Fibroblast of upper back skin (primary cell): ENCODE data around the gene TRIML1.
"Not testable (repeated sequence)": the region's sequence is repeated elsewhere in the genome, so short reads cannot be mapped to it uniquely, and the experiment has no call there.

ENCODE experiments used
- DNase-seq: peaks from one replicate; pipeline ENCODE4 v3.0.0-alpha.2; 2013

TRIML1 gene

DNA sequence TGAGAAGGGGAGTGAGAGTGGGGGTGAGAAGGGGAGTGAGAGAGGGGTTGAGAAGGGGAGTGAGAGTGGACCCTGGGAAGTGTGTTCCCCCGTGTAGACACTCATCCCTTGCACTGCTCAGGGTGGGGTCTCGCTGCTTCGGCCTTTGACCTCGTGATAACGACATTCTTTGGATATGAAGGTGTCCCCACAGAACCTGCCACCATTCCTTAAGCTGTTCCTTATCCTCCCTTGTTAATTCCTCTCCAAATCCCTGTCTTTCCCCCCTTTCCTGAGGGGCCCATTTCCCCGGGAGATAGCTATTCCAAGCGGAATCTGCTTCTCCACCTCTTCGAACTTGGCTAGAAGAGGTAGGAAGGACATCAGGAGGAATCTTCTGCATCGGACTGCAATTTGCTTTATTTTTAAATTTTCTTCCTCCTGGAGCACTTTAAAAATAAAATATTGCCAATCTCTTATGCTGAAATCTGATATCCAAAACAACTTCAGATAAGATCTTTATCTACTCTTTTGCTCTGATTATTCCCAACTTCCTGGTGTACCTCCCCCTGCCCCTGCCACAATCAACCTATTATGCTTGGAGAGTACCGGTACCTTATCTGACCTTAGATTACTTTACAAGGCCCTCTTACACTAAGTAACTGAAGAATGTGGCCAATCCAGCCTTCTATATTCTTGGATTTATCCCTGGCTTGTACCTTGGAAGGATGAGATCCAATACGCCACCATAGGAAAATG, 15.6 kb downstream of the TRIML1 start:
- DNase-seq, result no peak

DNA sequence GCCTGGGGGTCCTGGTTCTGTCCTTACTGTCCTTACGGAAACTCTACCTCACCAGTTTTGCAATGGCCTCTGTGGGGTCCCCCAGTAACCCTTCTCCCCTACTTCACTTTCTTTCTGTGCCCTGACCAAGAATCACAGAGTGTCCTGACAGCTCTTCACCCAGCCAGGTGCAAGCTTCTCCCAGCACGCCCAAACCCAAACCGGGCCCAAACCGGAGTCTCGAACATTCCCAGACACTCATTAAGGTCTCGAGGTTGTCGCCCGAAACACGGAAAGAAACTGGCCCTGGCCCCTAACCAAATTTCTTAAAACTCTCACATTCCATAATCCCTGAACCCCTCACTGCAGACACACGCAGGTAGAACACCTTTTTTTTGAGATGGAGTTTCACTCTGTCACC, 19.1 kb downstream of the TRIML1 start:
- no peak for DNase-seq

DNA sequence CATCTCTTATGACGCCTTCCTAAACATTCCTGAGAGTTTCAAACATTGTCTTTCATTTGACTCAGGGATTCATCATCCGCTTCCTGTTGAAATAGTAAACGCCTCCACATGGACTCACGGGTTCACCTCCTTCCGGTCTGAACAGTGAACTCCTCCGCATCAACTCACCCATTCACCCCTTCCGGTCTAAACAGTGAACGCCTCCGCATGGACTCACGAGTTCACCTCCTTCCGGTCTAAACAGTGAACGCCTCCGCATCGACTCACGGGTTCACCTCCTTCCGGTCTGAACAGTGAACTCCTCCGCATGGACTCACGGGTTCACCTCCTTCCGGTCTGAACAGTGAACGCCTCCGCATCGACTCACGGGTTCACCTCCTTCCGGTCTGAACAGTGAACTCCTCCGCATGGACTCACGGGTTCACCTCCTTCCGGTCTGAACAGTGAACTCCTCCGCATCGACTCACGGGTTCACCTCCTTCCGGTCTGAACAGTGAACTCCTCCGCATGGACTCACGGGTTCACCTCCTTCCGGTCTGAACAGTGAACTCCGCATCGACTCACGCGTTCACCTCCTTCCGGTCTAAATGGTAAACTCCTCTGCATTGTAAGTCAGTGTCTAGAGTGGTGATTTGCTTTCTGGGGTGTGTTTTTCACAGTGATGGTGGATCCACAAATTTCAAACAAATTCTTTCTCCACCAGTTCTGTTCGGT, 20.4 kb downstream of the TRIML1 start:
- not testable (repeated sequence) for DNase-seq

DNA sequence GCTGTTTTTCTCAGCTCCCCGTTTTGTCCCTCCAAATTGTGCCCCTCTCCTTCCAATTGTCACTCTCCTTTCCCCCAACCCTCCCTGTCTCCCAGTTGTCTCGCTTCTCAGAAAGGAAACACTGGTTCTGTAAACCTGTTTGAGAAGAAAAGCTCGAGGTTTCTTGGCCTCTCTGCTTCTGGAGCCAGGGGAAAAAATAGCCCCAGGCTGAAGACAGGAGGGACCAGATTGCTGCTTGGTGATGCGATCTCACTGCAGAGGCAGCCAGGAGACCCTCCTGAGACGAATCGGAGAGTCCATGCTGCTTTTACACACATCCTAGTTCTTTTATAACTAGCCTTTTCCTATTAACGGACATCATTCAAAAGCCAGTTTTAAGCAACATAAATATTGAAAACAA, 21.2 kb downstream of the TRIML1 start:
- no peak for DNase-seq

DNA sequence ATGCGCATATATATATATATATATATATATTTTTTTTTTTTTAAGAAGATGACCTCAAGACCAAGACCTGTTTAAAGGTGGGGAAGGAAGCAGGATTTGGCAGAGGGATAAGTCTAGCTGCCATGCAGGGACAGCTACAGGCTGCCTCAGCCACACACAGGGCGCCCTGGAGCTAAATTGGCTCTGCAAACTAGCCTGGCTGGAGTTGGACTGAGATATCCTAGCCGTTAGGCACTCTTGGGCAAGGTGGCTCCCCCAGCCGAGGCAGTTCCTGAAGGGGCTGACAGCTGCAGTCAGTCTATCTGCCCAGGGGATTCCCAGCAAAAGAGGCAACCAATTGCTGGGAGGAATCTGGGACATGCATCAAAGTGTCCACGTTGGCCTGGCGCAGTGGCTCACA, 21.9 kb downstream of the TRIML1 start:
- no peak for DNase-seq

DNA sequence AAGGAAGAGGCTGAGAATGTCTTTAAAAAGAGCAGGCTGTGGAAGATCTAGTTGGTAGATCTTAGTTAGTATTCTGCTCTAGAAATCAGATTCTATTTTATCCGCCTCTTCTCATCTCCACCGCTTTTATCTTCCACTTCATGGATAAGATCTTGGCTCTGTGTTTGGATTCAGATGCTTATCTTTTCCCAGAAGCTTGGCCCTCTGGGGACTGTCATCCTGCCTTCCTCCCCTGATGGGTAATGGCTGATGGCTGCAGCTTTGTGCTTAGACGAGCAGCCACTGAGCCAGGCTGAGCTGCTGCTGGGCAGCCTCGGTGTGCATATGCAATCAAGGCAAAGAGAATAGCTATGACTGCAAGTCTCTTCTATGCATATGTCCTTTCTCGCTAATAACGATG, 23.5 kb downstream of the TRIML1 start:
- DNase-seq, result no peak

DNA sequence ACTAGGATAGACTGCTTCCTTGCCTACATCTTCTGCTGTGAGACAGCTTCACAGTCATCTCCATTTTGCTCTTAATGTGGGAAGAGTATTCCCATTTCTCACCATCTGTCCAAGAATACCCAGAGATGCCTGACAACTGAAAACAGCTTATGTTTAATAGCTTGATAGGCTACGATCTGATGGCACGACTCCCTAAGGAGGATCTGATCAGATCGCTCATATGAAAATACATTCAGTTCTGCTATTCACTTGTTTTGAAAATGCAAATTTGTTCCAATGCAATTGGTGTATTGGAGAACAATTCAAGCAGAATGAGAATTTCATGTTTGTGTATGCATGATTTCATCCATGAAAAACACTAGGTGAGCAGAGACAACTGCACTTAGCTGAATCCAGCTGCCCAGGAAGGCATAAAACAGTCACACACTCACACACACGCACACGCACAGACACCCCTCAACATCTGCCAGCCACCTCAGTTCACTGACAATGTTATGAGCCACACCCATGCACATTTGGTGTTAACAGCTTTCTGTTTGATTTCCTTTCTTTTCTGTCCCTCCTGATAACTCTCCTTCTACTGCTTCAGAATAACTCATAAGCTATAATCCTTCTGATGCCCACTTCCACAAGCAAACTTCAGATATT, 29.6 kb downstream of the TRIML1 start:
- DNase-seq, result no peak

DNA sequence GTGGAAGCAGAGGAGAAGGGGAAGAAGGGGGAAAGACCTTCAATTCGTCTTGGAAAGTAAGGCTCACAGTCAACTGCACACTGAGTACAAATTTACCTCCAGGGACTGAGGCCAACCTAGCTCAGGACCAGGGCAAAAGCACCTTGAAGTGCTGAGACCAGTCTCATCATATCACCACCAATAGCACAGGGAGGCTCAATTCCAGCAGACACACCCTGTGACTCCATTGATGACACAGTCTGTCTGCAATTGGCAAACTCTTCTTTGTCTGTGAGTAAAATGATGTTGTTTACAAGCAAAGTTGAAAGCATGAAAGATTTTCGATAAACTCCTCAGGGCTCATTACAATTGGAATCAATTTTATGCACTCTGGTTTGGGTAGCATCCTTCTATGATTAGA, 32.3 kb downstream of the TRIML1 start:
- no peak for DNase-seq

DNA sequence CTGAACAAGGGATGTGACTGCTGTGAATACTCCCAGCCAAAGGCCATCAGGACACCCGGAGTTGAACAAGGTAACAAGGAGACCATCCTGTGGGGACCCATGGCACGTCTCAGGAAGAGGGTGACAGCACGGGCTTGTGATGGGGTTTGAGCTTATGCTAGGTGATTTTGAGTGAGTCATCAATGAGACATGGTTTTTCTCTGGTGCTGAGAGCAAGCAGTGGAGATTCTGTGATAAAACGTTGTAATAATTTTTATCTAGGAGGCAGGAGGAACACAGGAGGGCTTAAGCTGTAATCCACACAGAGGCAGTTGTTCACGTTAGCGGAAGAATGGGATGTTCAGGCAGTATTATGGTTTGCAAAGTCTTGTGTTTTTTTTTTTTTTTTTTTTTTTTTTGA, 36.0 kb downstream of the TRIML1 start:
- no peak for DNase-seq

DNA sequence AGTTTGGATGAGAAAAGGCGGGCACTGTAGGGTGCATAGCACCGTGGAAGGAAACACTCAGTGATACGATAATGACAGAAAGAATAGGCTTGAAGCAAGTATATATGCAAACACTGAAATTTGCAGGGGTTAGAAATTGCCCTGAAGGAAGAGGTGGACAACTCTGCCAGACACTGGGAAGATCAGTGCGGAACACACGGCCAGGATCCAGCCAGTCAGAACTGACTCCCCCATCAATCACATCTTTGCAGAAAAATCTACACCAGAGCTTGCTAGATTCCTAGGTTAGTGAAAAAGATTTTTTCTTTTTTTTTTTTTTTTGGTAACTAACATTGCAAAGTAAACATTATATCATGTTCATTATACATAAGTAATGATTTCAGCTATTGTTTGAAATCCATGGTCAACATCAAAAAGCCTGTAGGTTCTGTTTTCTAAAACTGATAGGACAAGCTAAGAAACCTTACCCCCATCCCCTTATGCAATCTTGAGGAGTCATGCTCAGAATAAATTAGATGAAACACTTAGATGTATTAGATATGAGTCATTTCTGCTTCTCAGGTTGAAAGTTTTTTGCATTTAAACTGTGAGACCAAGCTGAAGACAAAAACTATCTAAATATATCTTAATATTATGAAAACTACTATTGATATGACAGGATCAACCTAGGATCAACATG, 38.9 kb downstream of the TRIML1 start:
- DNase-seq, result peak; percentile 46

DNA sequence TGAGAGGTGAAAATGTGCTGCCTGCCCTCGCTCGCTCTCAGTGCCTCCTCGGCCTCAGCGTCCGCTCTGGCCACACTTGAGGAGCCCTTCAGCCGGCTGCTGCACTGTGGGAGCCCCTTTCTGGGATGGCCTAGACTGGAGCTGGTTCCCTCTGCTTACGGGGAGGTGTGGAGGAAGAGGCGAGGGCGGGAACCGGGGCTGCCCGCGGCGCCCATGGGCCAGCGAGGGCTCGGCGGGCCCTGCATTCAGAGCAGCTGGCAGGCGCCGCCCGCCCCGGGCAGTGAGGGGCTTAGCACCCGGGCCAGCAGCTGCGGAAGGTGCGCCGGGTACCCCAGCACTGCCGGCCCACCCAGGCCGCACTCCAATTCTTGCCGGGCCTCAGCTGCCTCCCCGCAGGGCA, 39.6 kb downstream of the TRIML1 start:
- DNase-seq, result no peak

DNA sequence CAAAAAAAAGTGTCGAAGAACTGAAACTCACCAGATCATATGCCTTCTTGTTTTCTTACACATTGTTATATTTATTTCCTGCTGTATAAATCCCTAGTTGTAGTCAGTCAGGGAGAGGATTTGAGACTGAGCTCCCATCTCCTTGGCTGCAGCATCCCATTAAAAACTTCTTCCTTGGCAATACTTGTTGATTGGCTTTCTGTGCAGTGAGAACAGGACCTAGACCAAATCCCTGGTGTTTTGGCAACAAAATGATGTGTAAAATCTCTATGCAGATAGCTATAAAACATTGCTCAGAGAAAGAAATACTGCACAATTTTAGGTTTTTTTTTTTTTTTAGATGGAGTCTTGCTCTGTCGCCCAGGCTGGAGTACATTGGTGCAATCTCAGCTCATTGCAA, 47.9 kb downstream of the TRIML1 start:
- DNase-seq, result no peak

DNA sequence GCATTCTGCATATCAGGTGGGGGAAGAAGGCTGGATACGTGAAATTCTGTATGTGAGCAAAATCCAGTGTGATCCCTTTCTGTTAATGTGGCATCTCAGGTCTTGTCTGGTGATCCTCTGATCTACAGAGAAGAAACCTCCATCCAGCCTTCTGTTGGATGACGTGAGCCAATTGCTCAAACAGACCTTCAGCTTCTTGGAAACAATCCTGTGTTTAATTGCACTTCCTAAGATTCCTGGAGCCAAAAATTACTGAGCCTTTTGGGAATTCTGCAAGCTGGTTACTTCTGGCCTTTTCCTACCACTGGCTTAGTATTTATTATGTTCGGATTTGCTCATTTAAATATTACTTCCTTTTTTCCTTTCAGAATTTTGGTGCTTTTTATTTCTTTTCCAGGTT, 51.2 kb downstream of the TRIML1 start:
- DNase-seq, result peak; percentile 24

DNA sequence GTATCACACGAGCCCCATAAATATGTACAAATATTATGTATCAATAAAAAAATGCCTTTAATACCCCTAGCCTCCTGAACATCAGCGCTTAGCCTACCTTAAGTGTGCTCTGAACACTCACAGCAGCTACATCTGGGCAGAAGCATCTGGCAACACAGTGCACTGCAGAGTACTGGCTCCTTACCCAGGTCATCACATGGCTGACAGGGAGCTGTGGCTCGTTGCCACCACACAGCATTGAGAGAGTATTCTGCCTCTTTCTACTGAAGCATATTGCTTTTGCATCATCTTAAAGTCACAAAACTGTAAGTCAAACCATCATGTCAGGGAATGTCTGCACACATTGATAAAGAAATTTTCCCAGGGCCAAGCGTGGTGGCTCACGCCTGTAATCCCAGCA, 55.2 kb downstream of the TRIML1 start:
- DNase-seq, result no peak

DNA sequence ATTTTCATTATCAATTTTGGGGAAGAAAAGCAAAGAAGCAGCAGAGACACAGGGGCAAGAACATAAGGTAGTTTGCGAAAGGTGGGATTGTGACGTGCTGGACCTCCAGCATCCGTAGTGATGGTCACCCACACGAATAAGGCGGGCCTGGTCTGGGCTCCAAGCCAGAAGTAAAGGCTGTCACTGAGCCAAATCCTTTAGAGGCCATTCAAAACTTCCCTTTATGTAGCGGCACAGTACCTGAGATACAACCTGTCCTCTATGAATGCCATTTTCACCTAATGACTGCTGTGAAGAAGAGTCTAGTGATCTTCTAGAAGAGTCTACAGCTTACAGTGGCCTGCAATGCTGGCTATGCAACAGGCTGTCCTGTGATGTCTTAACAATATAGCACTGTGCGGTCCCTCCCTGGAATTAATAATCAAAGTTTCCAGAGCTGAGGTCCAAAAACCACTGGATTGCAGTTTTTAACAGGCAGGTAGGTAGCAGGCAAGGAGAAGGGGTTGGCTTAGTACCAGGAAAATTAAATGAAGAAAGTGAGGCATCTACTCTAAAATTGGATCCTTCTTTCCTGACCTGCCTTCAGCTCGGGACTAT, 56.2 kb downstream of the TRIML1 start:
- no peak for DNase-seq

DNA sequence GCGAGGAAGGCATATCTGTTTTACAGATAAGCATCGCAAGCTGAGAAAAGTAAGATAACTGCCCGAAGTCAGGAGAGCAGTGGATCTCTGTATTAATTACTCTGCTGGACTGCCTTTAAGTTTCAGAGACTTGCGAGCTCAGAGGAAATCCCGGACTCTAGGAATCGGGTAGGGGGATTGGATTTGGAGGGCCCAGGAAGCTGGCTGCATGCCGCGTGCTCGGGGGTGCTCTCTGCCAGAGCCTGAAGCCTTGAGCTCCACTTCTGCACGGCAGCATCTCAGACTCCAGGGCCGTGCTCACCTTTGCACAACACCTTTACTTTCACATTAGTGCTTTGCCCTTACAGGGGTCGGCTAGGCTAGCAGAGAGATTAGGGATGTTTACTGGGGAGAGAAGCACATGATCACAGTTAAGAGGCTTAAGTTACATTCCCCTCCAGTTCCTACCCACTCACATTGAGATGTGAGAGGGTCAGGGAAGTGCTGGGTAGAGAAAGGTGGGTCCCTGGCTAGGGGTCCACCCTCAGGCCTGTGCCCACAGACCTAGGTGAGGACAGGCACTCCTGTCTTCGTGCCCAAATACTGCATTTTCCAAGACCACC, 57.0 kb downstream of the TRIML1 start:
- DNase-seq, result no peak
